Measurements from ENCODE around the gene DBP. TPM values are rescaled to one million over a fixed set of nuclear protein-coding genes. Genes with fewer than 3 reads are reported as not detected.

DBP gene
- total and polyA plus RNA-seq, 2 experiments from 2014 or later: 5.7 to 6.3 TPM

DNA sequence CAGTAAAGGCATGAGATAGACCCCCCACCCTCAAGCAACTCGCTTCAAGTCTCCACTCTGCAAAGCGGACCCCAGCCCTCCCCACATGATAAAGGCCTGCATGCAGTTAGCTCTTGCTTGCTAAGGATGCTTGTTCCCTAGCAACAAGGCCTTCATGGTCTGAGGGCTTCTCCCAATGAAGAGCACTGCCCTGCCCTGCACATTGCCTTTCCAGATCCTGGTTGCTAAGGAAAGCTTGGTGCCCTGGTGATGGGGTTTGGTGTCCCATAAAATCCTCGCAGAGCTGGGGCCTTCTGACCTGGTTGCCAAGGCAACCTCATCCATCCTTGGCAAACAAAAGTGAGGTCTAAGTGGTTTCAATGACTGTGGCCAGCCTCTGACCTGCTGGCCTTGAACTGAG is 6.0 kb downstream of the DBP start:
- H3K36me3 Mint-ChIP-seq (ENCODE audit: low read depth): peaks cover 7% of the 10 kb centered on the region; the same call in 1 of the 3 replicates
- H3K4me1 Mint-ChIP-seq: peaks cover 33% of the 10 kb centered on the region
- Histone ChIP-seq H3K4me1 (ENCODE audit: insufficient read depth) (peaks cover 23% of the 10 kb centered on the region), H3K4me2 (peak overlapping the region; percentile 89), H3K27ac (ENCODE audit: low read depth) (peak overlapping the region; percentile 97), H3K79me2 (replicated peaks; ENCODE audit: insufficient read depth) (no peaks in the 10 kb centered on the region), H4K20me1 (replicated peaks; ENCODE audit: insufficient read depth) (peaks cover 5% of the 10 kb centered on the region), H3K36me3 (ENCODE audit: insufficient read depth) (no peaks in the 10 kb centered on the region), H3K27me3 (ENCODE audit: insufficient read depth) (peaks cover 7% of the 10 kb centered on the region), H2AFZ (no peak overlapping the region), H3F3A (replicated peaks; ENCODE audit: low read depth) (peaks cover 36% of the 10 kb centered on the region), H3K9me2 (ENCODE audit: insufficient read depth) (no peaks in the 10 kb centered on the region), H3K4me3 (peak overlapping the region; percentile 64)
- peaks cover 31% of the 10 kb centered on the region for H3K27me3 Mint-ChIP-seq (ENCODE audit: insufficient read depth, low read depth, poor library complexity)
- peak overlapping the region; percentile 95; the same call in 1 of the 2 replicates for H3K27ac Mint-ChIP-seq
- ATAC-seq (no peak), DNase-seq (ENCODE audit: low spot score) (peak; percentile 42)
- H3K4me3 Mint-ChIP-seq: peak overlapping the region; percentile 69
- H3K9me3 Mint-ChIP-seq: no peaks in the 10 kb centered on the region; the same call in 2 of the 3 replicates
- no peak for TF ChIP-seq ETS1 (IDR thresholded peaks at IDR 0.05)
- no peak for TF ChIP-seq CREB1 (CRISPR knock-in tag; IDR thresholded peaks at IDR 0.05; ENCODE audit: low read depth)
- no peak for TF ChIP-seq JUNB (IDR thresholded peaks at IDR 0.05; ENCODE audit: unreplicated experiment)
- no peak for TF ChIP-seq ZNF331 (CRISPR knock-in tag; IDR thresholded peaks at IDR 0.05; ENCODE audit: low read depth)
- no peak for TF ChIP-seq ZNF114 (CRISPR knock-in tag; IDR thresholded peaks at IDR 0.05)
- TF ChIP-seq EZH2 (IDR thresholded peaks at IDR 0.05; ENCODE audit: low read depth, unreplicated experiment): no peak
- TF ChIP-seq EZH2phosphoT487 (IDR thresholded peaks at IDR 0.05; ENCODE audit: unreplicated experiment): no peak
- TF ChIP-seq, protein P1, sequence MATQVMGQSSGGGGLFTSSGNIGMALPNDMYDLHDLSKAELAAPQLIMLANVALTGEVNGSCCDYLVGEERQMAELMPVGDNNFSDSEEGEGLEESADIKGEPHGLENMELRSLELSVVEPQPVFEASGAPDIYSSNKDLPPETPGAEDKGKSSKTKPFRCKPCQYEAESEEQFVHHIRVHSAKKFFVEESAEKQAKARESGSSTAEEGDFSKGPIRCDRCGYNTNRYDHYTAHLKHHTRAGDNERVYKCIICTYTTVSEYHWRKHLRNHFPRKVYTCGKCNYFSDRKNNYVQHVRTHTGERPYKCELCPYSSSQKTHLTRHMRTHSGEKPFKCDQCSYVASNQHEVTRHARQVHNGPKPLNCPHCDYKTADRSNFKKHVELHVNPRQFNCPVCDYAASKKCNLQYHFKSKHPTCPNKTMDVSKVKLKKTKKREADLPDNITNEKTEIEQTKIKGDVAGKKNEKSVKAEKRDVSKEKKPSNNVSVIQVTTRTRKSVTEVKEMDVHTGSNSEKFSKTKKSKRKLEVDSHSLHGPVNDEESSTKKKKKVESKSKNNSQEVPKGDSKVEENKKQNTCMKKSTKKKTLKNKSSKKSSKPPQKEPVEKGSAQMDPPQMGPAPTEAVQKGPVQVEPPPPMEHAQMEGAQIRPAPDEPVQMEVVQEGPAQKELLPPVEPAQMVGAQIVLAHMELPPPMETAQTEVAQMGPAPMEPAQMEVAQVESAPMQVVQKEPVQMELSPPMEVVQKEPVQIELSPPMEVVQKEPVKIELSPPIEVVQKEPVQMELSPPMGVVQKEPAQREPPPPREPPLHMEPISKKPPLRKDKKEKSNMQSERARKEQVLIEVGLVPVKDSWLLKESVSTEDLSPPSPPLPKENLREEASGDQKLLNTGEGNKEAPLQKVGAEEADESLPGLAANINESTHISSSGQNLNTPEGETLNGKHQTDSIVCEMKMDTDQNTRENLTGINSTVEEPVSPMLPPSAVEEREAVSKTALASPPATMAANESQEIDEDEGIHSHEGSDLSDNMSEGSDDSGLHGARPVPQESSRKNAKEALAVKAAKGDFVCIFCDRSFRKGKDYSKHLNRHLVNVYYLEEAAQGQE (IDR thresholded peaks at IDR 0.05; ENCODE audit: unreplicated experiment): no peak
- TF ChIP-seq ZNF462 (CRISPR knock-in tag; IDR thresholded peaks at IDR 0.05): no peak
- TF ChIP-seq STAT1 (IDR thresholded peaks at IDR 0.05; ENCODE audit: unreplicated experiment): no peak
- TF ChIP-seq POLR2AphosphoS5 (IDR thresholded peaks at IDR 0.05; ENCODE audit: low read depth): no peak
- no peak for TF ChIP-seq CTCF (conservative IDR thresholded peaks at IDR 0.05; ENCODE audit: low read depth in 2 of 2)

Measured in GM23338 (cell line).